Activated CD4-positive, alpha-beta T cell treated with anti-CD3 and anti-CD28 coated beads, Interleukin-2, amount 50 U/mL, for 16 hours (primary cell): ENCODE data around the gene CATSPERZ.
A peak's percentile ranks its signal among the peaks of the same experiment; 100 is the strongest.

Experiments
- DNase-seq: peaks from one replicate; pipeline ENCODE4 v3.0.0-alpha.2; 2020

Gene CATSPERZ

DNA sequence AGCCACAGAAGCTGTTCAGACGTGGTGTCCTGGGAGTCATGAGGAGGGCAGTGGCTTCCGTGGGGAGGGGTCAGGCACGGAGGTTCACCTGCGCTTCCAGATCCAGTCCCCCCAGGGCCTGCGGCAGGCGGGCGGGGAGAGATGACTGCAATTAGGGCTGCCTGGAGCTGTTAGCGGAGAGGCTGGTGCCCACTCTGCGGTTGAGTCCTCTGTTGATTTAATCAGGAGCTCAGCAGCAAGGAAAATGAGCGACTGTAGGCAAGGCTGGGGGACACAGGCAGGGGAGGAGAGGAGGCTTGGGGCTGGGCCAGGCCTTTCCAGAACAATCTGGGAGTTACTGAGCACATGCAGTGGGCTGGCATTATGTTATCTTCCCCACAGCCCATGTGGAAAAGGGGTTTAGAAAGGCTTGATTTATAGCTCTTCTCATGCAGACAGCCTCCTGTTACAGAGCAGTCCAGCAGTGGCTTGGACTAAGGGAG, 35.7 kb upstream of the CATSPERZ start:
- DNase-seq: no peak

DNA sequence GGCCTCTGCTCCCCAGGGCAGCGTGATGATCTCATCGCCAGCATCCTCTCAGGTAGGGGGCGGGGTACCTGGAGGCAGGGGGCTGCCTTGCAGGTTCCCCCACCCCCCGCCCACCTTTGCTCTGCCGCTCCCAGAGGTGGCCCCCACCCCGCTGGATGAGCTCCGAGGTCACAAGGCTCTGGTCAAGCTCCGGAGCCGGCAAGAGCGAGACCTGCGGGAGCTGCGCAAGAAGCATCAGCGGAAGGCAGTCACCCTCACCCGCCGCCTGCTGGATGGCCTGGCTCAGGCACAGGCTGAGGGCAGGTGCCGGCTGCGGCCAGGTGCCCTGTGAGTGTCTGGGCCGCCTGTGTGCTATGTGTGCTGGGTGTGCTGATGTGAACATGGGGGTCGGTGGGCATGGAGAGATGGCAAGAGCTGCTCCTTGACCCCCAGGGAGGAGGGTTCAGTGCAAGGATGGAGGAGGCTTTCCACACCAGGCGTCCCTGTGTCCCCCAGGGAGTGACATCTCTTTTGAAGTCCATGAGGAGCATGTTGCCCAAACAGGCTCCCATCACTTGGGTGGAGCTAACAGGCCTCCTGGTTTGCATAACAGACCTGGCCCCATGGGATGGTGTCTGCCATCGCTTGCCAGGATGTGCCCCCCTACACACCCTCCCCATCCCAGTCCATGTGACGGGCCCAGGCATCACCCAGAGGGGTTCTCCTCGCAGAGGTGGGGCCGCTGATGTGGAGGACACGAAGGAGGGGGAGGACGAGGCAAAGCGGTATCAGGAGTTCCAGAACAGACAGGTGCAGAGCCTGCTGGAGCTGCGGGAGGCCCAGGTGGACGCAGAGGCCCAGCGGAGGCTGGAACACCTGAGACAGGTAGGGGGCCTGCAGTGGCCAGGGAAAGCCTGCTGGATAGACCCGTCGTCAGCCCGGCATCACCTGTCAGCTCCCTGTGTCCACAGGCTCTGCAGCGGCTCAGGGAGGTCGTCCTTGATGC, 34.7 kb upstream of the CATSPERZ start:
- DNase-seq: no peak

DNA sequence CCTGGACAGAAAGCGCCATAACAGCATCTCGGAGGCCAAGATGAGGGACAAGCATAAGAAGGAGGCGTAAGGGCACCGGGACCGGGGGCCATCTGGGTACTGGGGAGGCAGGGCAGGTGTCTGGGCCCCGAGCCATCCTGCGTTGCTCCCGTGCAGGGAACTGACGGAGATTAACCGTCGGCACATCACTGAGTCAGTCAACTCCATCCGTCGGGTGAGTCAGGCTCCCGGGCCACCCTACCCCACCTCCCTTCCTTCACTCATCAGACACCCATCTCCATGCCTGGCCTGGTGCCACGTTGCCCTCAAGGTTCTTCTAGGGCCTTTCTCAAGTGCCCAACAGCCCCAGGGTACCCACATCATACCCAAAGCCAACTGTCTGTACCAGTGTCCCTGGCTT, 33.8 kb upstream of the CATSPERZ start:
- no peak for DNase-seq

GRCh38 chr11:64267207-64267945, 32.8 kb upstream of the CATSPERZ start:
- DNase-seq: no peak

GRCh38 chr11:64268025-64268892, 31.9 kb upstream of the CATSPERZ start:
- no peak for DNase-seq

DNA sequence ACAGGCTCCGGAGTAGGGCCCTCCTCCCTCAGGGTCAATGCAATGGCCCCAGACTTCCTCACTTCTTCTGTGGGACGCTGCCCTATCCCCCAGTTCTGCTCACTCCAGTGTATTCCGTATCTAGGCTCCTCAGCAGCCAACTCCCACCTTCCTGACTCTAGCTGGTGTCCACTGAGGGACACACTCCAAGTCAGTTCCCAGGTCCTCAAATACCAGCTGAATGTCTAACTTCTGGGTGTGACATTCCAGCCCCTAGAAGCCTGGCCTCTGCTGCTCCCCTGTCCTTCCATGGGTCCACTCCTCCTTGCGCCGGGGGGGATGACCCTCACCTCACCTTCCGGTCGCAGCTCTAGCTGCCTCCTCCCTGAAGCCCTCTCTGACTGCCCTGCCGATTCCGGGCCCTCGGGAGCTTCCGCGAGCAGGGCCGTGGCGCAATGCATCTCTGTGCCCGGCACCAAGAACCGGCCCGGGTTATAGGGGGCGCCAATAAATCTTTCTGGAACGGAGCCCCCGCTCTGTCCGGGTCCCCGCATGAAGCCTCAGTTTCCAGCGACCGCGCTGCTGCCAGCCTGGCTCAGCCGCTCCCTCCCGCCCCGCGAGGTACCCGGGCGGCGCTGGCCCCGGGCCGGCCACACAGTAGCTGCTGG, 31.1 kb upstream of the CATSPERZ start:
- peak; percentile 69 for DNase-seq

- DNase-seq: peak; percentile 99
These were observed 30.5 kb upstream of the CATSPERZ start for GRCh38 chr11:64269540-64270220.

GRCh38 chr11:64275031-64275800, 24.9 kb upstream of the CATSPERZ start:
- no peak for DNase-seq

GRCh38 chr11:64275841-64276240, 24.3 kb upstream of the CATSPERZ start:
- DNase-seq: no peak

GRCh38 chr11:64276653-64277431, 23.3 kb upstream of the CATSPERZ start:
- no peak for DNase-seq

DNA sequence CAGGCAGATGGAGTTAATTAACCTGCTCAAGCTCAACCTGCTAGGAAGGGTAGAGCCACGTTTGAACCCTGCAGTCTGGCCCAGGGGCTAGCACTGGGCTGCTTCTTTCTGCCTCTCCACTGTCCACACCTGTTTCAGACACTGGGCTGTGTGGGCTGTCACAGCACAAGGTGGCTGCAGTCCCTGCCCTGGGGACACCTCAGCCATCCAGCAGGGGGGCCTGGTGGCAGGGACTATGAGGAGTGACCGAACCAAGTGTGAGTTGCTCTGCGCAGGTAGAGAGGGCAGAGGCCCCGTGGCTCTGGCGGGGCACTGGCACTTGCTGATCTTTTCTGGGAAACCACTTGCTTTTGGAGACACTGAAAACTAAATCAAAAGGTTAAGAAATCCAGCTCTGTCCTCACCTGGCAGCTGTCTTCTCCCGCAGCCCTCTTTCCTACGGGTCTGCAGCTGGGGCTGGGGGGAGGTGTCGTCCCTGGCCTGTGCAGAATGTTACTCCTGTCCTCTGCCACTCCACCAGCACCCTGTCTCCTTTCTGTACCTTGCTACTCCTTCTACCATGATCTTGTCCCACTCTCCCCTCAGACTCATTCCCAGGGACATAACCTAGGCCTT, 21.5 kb upstream of the CATSPERZ start:
- DNase-seq: no peak

GRCh38 chr11:64281957-64282770, 18.0 kb upstream of the CATSPERZ start:
- DNase-seq: no peak

GRCh38 chr11:64283092-64283491, 17.1 kb upstream of the CATSPERZ start:
- no peak for DNase-seq

GRCh38 chr11:64284048-64284961, 15.9 kb upstream of the CATSPERZ start, which contains the start of gene BAD:
Gene BAD, minus strand, starts transcription at chr11:64284665. Its CDS starts 297 bp downstream, at chr11:64284368.
- DNase-seq: peak; percentile 97

DNA sequence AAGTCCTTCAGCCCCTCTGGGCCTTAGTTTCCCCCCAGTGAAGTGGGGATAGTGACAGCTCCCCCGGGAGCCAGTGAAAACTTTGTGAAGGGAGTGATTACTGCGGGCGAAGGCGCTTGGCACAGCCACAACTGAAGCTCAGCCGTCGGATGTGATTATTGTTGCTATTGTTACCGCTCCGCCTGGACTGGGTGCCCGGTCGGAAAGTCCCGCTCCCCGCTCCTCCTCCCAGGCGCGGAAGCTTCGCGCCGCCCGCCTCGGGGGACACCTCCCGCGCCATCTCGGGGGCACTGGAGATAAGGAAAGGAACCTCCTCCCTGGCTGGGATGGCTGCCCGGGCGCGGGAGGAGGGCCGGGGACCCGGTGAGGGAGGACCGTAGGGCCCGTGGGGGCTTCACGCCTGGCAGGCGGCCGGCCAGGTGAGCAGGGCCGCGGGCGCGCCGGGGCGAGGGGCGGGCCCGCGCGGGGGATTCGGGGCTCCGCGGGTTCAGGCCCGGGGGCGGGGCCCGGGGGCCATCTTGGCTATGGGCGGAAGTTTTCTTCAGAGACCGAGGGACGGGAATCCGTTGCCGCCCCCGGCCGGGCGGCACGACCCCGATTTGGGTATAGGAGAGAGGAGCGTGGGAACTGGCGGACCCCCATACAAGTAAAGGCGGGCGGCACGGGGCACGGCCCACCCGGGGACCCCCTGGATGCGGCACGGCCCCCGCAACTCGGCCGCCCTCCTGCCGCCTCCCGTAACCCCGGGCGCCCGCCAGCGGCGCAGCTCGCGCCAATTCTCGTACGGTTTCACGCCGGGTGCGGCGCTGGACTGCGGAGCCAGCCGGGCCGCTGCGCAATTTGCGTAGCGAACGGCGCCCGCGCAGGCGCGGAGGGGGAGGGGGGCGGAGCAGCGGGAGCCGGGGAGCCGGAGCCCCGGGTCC, 14.9 kb upstream of the CATSPERZ start, which contains the start of gene GPR137:
TSS of gene GPR137 (plus strand) at position 887 of the 923 bp plus-strand sequence. CDS start 677 bp downstream, outside the sequence.
- DNase-seq: peak; percentile 86
